HG03442 (cell line): Measurements from ENCODE around the gene RASSF4.
A peak's percentile ranks its signal among the peaks of the same experiment; 100 is the strongest.

Experiments
- ATAC-seq: cut with Tn5 transposase; IDR thresholded peaks from one replicate; pipeline ENCODE4 v1.9.1; 2021; ENCODE audit warnings: mild to moderate bottlenecking, moderate library complexity; ENCODE audit not compliant: unreplicated experiment

RASSF4 gene

GRCh38 chr10:44974628-44975430, 15.2 kb downstream of the RASSF4 start:
- ATAC-seq = peak; percentile 70

- ATAC-seq = no peak
These were observed 16.1 kb downstream of the RASSF4 start for GRCh38 chr10:44975431-44976331.

GRCh38 chr10:44976352-44977198, 17.0 kb downstream of the RASSF4 start:
- ATAC-seq = no peak

- no peak for ATAC-seq
These were observed 17.9 kb downstream of the RASSF4 start for GRCh38 chr10:44977287-44978212.

GRCh38 chr10:44978213-44978569, 18.6 kb downstream of the RASSF4 start:
- no peak for ATAC-seq

- ATAC-seq = peak; percentile 26
These were observed 19.1 kb downstream of the RASSF4 start, which contains the start of gene DEPP1 for GRCh38 chr10:44978570-44979280. Gene DEPP1 (minus strand): TSS chr10:44978809. CDS start chr10:44978030, 779 bp downstream.

GRCh38 chr10:44979281-44980191, 19.9 kb downstream of the RASSF4 start:
- ATAC-seq = no peak

- no peak for ATAC-seq
These were observed 20.9 kb downstream of the RASSF4 start for GRCh38 chr10:44980309-44981171.

GRCh38 chr10:44981172-44982113, 21.8 kb downstream of the RASSF4 start:
- peak; percentile 63 for ATAC-seq

GRCh38 chr10:44982114-44982460, 22.5 kb downstream of the RASSF4 start:
- no peak for ATAC-seq

GRCh38 chr10:44982496-44982895, 22.9 kb downstream of the RASSF4 start:
- no peak for ATAC-seq

- no peak for ATAC-seq
These were observed 23.7 kb downstream of the RASSF4 start for GRCh38 chr10:44983066-44983894.

GRCh38 chr10:44983895-44984278, 24.3 kb downstream of the RASSF4 start:
- ATAC-seq = no peak

- ATAC-seq = no peak
These were observed 25.1 kb downstream of the RASSF4 start for GRCh38 chr10:44984671-44985101.

- no peak for ATAC-seq
These were observed 25.6 kb downstream of the RASSF4 start for GRCh38 chr10:44985175-44985681.
